HepG2 (cell line): ENCODE measurements around the gene ZNRF4. TPM values are rescaled to one million over a fixed set of nuclear protein-coding genes. Genes with fewer than 3 reads are reported as not detected.
A peak's percentile ranks its signal among the peaks of the same experiment; 100 is the strongest.

Experiments
- ATM ChIP-seq: fragments of 450-650 bp; IDR thresholded peaks from 2 replicates; pipeline ENCODE4 v1.7.1; 2017; ENCODE audit warnings: mild to moderate bottlenecking, borderline replicate concordance
- BRD4 ChIP-seq: sonication (generic); formaldehyde crosslinking; IDR thresholded peaks from 2 replicates; pipeline ENCODE4 v1.4.0; 2020; ENCODE audit warnings: missing genetic modification reagents
- KLF9 ChIP-seq: IDR thresholded peaks from 2 replicates; pipeline ENCODE4 v1.6.1; 2016; ENCODE audit warnings: low read depth
- MIXL1 ChIP-seq: IDR thresholded peaks from 2 replicates; pipeline ENCODE4 v1.6.1; 2016
- POLR2A ChIP-seq, 2 experiments: IDR thresholded peaks; 2 replicates each; pipeline ENCODE4 v1.6.1; 2011; ENCODE audit warnings: low read depth in 2 of 2, low read length in 2 of 2, mild to moderate bottlenecking in 1 of 2, moderate library complexity in 1 of 2; ENCODE audit not compliant: insufficient read depth in 1 of 2
- PTBP1 ChIP-seq: fragments of 200-400 bp; formaldehyde crosslinking; IDR thresholded peaks from 2 replicates; pipeline ENCODE4 v1.6.1; 2018; ENCODE audit warnings: low read length, low read depth; ENCODE audit not compliant: poor library complexity, severe bottlenecking
- THAP7 ChIP-seq: sonication (generic); formaldehyde crosslinking; IDR thresholded peaks from 2 replicates; pipeline ENCODE4 v1.8.1; 2023; ENCODE audit warnings: mild to moderate bottlenecking, missing genetic modification reagents
- TP53 ChIP-seq: sonication (generic); formaldehyde crosslinking; conservative IDR thresholded peaks from 2 replicates; pipeline ENCODE4 v1.4.0; 2020; ENCODE audit warnings: missing genetic modification reagents
- ZBTB7A ChIP-seq: sonication (generic); formaldehyde crosslinking; IDR thresholded peaks from 2 replicates; pipeline ENCODE4 v1.8.0; 2022; ENCODE audit warnings: mild to moderate bottlenecking, missing genetic modification reagents
- ZFP36 ChIP-seq: fragments of 150-350 bp; IDR thresholded peaks from 2 replicates; pipeline ENCODE4 v1.6.1; 2018; ENCODE audit warnings: borderline replicate concordance, low read length, low read depth; ENCODE audit not compliant: partially characterized antibody
- ZNF543 ChIP-seq: sonication (generic); formaldehyde crosslinking; IDR thresholded peaks from 2 replicates; pipeline ENCODE4 v1.4.0; 2020; ENCODE audit warnings: mild to moderate bottlenecking, missing genetic modification reagents
- ZNF652 ChIP-seq: IDR thresholded peaks from 2 replicates; pipeline ENCODE4 v1.6.1; 2016; ENCODE audit warnings: low read depth, borderline replicate concordance
- ZNF746 ChIP-seq: sonication (generic); formaldehyde crosslinking; IDR thresholded peaks from 2 replicates; pipeline ENCODE4 v1.8.0; 2022; ENCODE audit warnings: mild to moderate bottlenecking, missing genetic modification reagents
- polyA plus RNA-seq, 8 experiments: library from polyadenylated mRNA; depleted of rRNA in 3 of 8; stranded (reverse) in 7 of 8; unstranded in 1 of 8; fragments of >200 nt; fragmentation: Illumina TruSeq in 4 of 8; extraction: Trizol in 4 of 8; gene quantifications; 2 replicates each; pipeline versions ENCODE4 v1.2.1 to v1.2.3, GENCODE V29; 2011 to 2016; ENCODE audit warnings: low read depth in 4 of 8, missing spikeins in 1 of 8, mixed read lengths in 1 of 8; ENCODE audit not compliant: insufficient read depth in 1 of 8
- total RNA-seq, 5 experiments: library from RNA; depleted of rRNA; stranded (reverse); fragments of >200 nt; fragmentation: Illumina TruSeq; extraction: Trizol; gene quantifications; 2 replicates each; pipeline ENCODE4 v1.2.3, GENCODE V29; 2016; ENCODE audit warnings: low read depth in 1 of 5
- TF ChIP-seq, protein P1 (sequence below): sonication (generic); formaldehyde crosslinking; IDR thresholded peaks from 2 replicates; pipeline ENCODE4 v1.4.0; 2020; ENCODE audit warnings: mild to moderate bottlenecking, missing genetic modification reagents
- TF ChIP-seq, protein P2 (sequence below): sonication (generic); formaldehyde crosslinking; IDR thresholded peaks from 2 replicates; pipeline ENCODE4 v1.4.0; 2020; ENCODE audit warnings: missing genetic modification reagents, mild to moderate bottlenecking, borderline replicate concordance
- TF ChIP-seq, protein P3 (sequence below), 2 experiments: fragments of 450-650 bp in 1 of 2; sonication (generic) in 1 of 2; formaldehyde crosslinking in 1 of 2; IDR thresholded peaks; 2 replicates each; pipeline versions ENCODE4 v1.6.1 to v1.8.0; 2016 to 2022; ENCODE audit warnings: antibody characterized with exemption in 1 of 2, mild to moderate bottlenecking in 1 of 2, missing genetic modification reagents in 1 of 2

The ZNRF4 gene
- total and polyA plus RNA-seq, 2 of the 13 experiments (the other 11 are each of a cell fraction or from before 2014, with no cell fraction given), result not detected

- TF ChIP-seq, protein P1, sequence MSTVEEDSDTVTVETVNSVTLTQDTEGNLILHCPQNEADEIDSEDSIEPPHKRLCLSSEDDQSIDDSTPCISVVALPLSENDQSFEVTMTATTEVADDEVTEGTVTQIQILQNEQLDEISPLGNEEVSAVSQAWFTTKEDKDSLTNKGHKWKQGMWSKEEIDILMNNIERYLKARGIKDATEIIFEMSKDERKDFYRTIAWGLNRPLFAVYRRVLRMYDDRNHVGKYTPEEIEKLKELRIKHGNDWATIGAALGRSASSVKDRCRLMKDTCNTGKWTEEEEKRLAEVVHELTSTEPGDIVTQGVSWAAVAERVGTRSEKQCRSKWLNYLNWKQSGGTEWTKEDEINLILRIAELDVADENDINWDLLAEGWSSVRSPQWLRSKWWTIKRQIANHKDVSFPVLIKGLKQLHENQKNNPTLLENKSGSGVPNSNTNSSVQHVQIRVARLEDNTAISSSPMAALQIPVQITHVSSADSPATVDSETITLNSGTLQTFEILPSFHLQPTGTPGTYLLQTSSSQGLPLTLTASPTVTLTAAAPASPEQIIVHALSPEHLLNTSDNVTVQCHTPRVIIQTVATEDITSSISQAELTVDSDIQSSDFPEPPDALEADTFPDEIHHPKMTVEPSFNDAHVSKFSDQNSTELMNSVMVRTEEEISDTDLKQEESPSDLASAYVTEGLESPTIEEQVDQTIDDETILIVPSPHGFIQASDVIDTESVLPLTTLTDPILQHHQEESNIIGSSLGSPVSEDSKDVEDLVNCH, result no peak
- TF ChIP-seq KLF9 (CRISPR knock-in tag) (no peak), TP53 (CRISPR knock-in tag) (no peak), ZNF543 (CRISPR knock-in tag) (no peak), ZNF652 (CRISPR knock-in tag) (no peak), POLR2A (IDR thresholded peaks at IDR 0.05; ENCODE audit: insufficient read depth in 1 of 2, low read depth in 2 of 2, low read length in 2 of 2) (no peak), PTBP1 (no peak), ZNF746 (CRISPR knock-in tag) (peak; percentile 72; the same call in 1 of the 2 replicates), ATM (no peak), BRD4 (no peak), THAP7 (CRISPR knock-in tag) (no peak), ZBTB7A (CRISPR knock-in tag) (no peak), ZFP36 (no peak), MIXL1 (peak; percentile 41; the same call in 1 of the 2 replicates)
- TF ChIP-seq, protein P2, sequence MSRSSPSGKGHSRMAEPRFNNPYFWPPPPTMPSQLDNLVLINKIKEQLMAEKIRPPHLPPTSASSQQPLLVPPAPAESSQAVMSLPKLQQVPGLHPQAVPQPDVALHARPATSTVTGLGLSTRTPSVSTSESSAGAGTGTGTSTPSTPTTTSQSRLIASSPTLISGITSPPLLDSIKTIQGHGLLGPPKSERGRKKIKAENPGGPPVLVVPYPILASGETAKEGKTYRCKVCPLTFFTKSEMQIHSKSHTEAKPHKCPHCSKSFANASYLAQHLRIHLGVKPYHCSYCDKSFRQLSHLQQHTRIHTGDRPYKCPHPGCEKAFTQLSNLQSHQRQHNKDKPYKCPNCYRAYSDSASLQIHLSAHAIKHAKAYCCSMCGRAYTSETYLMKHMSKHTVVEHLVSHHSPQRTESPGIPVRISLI (CRISPR knock-in tag), result no peak
- TF ChIP-seq, protein P3, sequence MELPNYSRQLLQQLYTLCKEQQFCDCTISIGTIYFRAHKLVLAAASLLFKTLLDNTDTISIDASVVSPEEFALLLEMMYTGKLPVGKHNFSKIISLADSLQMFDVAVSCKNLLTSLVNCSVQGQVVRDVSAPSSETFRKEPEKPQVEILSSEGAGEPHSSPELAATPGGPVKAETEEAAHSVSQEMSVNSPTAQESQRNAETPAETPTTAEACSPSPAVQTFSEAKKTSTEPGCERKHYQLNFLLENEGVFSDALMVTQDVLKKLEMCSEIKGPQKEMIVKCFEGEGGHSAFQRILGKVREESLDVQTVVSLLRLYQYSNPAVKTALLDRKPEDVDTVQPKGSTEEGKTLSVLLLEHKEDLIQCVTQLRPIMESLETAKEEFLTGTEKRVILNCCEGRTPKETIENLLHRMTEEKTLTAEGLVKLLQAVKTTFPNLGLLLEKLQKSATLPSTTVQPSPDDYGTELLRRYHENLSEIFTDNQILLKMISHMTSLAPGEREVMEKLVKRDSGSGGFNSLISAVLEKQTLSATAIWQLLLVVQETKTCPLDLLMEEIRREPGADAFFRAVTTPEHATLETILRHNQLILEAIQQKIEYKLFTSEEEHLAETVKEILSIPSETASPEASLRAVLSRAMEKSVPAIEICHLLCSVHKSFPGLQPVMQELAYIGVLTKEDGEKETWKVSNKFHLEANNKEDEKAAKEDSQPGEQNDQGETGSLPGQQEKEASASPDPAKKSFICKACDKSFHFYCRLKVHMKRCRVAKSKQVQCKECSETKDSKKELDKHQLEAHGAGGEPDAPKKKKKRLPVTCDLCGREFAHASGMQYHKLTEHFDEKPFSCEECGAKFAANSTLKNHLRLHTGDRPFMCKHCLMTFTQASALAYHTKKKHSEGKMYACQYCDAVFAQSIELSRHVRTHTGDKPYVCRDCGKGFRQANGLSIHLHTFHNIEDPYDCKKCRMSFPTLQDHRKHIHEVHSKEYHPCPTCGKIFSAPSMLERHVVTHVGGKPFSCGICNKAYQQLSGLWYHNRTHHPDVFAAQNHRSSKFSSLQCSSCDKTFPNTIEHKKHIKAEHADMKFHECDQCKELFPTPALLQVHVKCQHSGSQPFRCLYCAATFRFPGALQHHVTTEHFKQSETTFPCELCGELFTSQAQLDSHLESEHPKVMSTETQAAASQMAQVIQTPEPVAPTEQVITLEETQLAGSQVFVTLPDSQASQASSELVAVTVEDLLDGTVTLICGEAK (IDR thresholded peaks at IDR 0.05), result no peak
- TF ChIP-seq, protein P3 (CRISPR knock-in tag; IDR thresholded peaks at IDR 0.05), result no peak
These were observed 29.4 kb downstream of the ZNRF4 start (continued) for GRCh38 chr19:5484398-5485285.
